Stimulated activated naive CD8-positive, alpha-beta T cell treated with anti-CD3 and anti-CD28 coated beads, Interleukin-15, amount 100 ng/mL, for 72 hours (primary cell): ENCODE results near the gene KLK10.

Source experiments
- ATAC-seq: fragments of 150-1000 bp; cut with Tn5 transposase; 2 replicates; pipeline ENCODE4 v1.10.0; 2021; ENCODE audit warnings: mild to moderate bottlenecking, moderate library complexity
- DNase-seq, 2 donors: peaks; one replicate each; pipeline ENCODE4 v3.0.0; 2021 to 2022
- H3K27ac Mint-ChIP-seq, 2 donors: one replicate each; pipeline ENCODE4 v1.8.0; 2022; ENCODE audit warnings: mild to moderate bottlenecking in 2 of 2, mixed read lengths in 2 of 2, moderate library complexity in 2 of 2
- H3K27me3 Mint-ChIP-seq: one replicate; pipeline ENCODE4 v1.8.0; 2022; ENCODE audit warnings: mixed read lengths
- H3K4me1 Mint-ChIP-seq: one replicate; pipeline ENCODE4 v1.8.0; 2022; ENCODE audit warnings: mild to moderate bottlenecking, mixed read lengths
- H3K4me3 Mint-ChIP-seq, 2 donors: one replicate each; pipeline ENCODE4 v1.8.0; 2022; ENCODE audit warnings: mild to moderate bottlenecking in 2 of 2, mixed read lengths in 2 of 2, moderate library complexity in 1 of 2
- H3K9me3 Mint-ChIP-seq, 2 donors: one replicate each; pipeline ENCODE4 v1.8.0; 2022; ENCODE audit warnings: mixed read lengths in 2 of 2

The KLK10 gene

GRCh38 chr19:51015691-51016267, 3.7 kb downstream of the KLK10 start:
- peaks cover 82% of the 10 kb centered on the region for H3K27me3 Mint-ChIP-seq
- DNase-seq (no peak), ATAC-seq (no peak)
- H3K4me1 Mint-ChIP-seq: peaks cover 37% of the 10 kb centered on the region
- H3K9me3 Mint-ChIP-seq: no peaks in the 10 kb centered on the region
- no peak overlapping the region for H3K27ac Mint-ChIP-seq
- no peak overlapping the region for H3K4me3 Mint-ChIP-seq

- no peak overlapping the region for H3K27ac Mint-ChIP-seq
- H3K4me3 Mint-ChIP-seq: no peak overlapping the region
- ATAC-seq (no peak), DNase-seq (no peak)
- peaks cover 26% of the 10 kb centered on the region for H3K4me1 Mint-ChIP-seq
- H3K27me3 Mint-ChIP-seq: peaks cover 82% of the 10 kb centered on the region
- H3K9me3 Mint-ChIP-seq: no peaks in the 10 kb centered on the region
These were observed 5.3 kb downstream of the KLK10 start for GRCh38 chr19:51014242-51014641.

DNA sequence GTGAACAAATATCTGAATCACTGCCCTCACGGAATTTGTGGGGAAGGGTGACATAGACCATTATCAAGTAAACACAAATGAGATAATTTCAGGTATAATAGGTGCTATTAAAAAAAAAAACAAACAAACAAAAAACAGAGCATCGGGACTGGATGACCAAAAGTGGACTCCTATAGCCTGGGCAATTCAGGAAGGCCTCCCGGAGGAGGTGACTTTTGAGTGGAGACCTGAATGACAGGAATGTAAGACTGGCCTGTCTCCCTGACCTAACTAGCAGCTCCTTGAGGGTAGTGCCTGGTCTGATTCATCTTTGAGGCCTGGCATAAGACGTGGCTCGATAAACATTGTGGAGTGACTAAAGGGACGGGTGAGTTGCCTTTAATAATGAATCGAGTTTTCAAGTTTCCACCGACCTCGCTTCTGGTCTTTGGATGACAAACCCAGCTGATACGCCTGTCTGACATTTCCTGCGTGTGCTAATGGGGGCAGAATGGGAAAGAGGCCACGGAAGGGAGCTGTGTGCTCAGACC, 6.8 kb downstream of the KLK10 start:
- DNase-seq: no peak
- H3K27ac Mint-ChIP-seq: no peak overlapping the region
- no peak for ATAC-seq
- no peaks in the 10 kb centered on the region for H3K9me3 Mint-ChIP-seq
- H3K4me1 Mint-ChIP-seq: peaks cover 11% of the 10 kb centered on the region
- H3K27me3 Mint-ChIP-seq: peaks cover 74% of the 10 kb centered on the region
- no peak overlapping the region for H3K4me3 Mint-ChIP-seq

- DNase-seq: no peak
- Mint-ChIP-seq H3K4me1 (no peaks in the 10 kb centered on the region), H3K27ac (no peak overlapping the region), H3K4me3 (no peak overlapping the region), H3K27me3 (peaks cover 57% of the 10 kb centered on the region), H3K9me3 (no peaks in the 10 kb centered on the region)
- no peak for ATAC-seq
These were observed 9.3 kb downstream of the KLK10 start for GRCh38 chr19:51010066-51010795.

GRCh38 chr19:51009061-51009891, 10.2 kb downstream of the KLK10 start:
- Mint-ChIP-seq H3K27ac (no peak overlapping the region), H3K27me3 (peaks cover 55% of the 10 kb centered on the region), H3K4me3 (no peak overlapping the region), H3K9me3 (no peaks in the 10 kb centered on the region), H3K4me1 (no peaks in the 10 kb centered on the region)
- DNase-seq (no peak), ATAC-seq (no peak)

DNA sequence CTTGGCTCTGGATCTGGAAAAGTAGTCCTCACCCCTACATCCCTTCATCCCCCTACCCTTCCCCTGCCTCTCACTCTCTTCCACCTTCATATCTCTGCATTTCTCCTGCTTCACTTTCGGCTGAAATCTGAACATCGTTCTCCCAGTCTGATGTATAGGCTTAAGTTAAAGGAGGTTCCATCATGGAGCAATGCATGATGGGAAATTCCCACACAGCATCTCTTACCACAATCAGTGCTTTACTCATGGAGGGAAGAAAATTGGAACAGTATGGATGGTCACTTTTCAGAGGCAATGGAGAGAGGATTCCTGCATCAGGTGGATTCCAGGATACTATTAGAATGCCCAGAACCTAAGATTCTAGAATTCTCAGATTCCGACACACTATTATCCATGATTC, 12.0 kb downstream of the KLK10 start:
- Mint-ChIP-seq H3K4me1 (no peaks in the 10 kb centered on the region), H3K9me3 (no peaks in the 10 kb centered on the region), H3K27ac (no peak overlapping the region), H3K4me3 (no peak overlapping the region), H3K27me3 (peaks cover 59% of the 10 kb centered on the region)
- no peak for DNase-seq
- no peak for ATAC-seq

DNA sequence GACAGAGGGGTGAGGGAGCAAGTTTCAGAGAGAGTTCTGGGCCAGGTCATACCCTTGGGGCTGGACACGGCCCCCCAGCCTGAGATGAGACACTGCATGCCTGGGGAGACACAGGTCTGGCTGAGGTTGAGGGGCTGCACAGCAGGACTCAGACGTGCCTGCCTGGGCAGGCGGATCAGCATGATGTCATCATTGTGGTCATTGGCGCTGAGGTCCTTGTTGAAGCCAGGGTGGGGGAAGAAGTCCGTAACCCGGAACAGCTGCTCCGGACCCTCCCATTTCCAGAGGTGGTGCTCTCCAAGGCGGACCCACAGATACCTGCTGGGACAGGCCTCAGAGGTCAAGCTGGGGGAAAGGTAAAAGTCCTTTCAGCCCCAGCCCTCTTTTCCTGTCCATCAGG, 13.1 kb downstream of the KLK10 start:
- Mint-ChIP-seq H3K4me1 (no peaks in the 10 kb centered on the region), H3K27ac (no peak overlapping the region), H3K4me3 (no peak overlapping the region), H3K27me3 (peaks cover 70% of the 10 kb centered on the region), H3K9me3 (no peaks in the 10 kb centered on the region)
- ATAC-seq (no peak), DNase-seq (no peak)

- no peak for ATAC-seq
- H3K9me3 Mint-ChIP-seq: no peaks in the 10 kb centered on the region
- no peak for DNase-seq
- H3K27ac Mint-ChIP-seq: no peak overlapping the region
- H3K4me1 Mint-ChIP-seq: no peaks in the 10 kb centered on the region
- H3K27me3 Mint-ChIP-seq: peaks cover 71% of the 10 kb centered on the region
- no peak overlapping the region for H3K4me3 Mint-ChIP-seq
These were observed 14.3 kb downstream of the KLK10 start for GRCh38 chr19:51005248-51005647.

DNA sequence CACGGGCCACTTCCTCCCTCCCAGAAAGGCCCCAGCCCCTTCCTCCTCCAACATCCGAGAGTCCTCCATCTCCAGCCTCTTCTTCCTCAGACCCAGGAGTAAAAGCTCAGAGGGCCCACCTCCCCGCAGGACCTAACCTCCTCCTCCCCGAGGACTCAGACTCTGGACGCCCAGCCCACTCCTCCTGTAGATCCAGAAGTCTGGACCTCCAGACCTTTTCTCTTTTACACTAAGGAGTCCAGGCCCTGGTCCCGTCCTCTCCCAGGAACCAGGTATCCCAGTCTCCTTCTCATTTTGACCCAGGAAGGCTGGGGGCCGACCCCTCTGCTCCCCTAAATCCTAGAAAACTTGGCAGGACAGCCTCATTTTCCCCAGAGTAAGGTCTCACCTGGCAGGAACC, 16.2 kb downstream of the KLK10 start:
- DNase-seq: no peak
- no peak for ATAC-seq
- Mint-ChIP-seq H3K27ac (no peak overlapping the region), H3K4me1 (no peaks in the 10 kb centered on the region), H3K4me3 (no peak overlapping the region), H3K9me3 (no peaks in the 10 kb centered on the region), H3K27me3 (peaks cover 70% of the 10 kb centered on the region)

DNA sequence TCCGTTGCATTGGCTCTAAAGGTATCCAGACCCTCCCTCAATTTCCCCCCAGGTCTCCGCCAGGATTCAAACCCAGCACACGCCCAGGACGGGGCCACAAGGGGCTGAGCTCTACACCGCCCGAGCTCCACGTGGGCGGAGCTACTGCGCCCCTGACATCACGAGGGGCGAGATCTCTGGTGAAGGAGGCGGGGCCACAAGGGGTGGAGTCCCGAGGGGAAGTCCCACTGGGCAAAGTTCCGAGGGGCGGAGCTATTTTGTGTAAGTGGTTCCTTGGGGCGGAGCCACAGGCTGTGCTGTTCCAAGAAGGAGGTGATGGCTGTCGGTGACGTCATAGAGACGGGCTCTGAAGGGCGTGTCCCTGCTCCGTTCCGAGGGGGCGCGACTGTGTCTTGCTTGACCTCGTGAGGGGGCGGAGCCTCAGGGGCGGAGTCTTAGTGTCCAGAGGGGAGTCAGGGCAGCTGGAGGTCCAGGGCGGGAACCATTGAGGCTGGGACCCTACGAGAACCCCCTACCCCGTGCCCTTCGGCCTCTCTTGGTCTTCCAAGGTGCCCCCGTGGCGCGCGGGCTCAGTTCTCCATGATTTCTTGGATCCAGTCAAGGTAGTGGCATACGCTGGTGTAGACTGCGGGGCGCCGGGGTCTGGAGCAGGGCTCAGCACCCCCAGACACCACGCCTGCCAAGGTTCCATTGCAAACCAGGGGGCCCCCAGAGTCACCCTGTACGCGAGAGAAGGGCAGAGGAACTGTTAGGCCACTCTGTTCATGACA, 16.8 kb downstream of the KLK10 start:
- DNase-seq (peak in 1 of 2 donors; percentile 29), ATAC-seq (peak; percentile 28)
- no peak overlapping the region for H3K4me3 Mint-ChIP-seq
- H3K9me3 Mint-ChIP-seq: no peaks in the 10 kb centered on the region
- peaks cover 76% of the 10 kb centered on the region for H3K27me3 Mint-ChIP-seq
- no peaks in the 10 kb centered on the region for H3K4me1 Mint-ChIP-seq
- no peak overlapping the region for H3K27ac Mint-ChIP-seq

GRCh38 chr19:51002089-51002532, 17.4 kb downstream of the KLK10 start:
- DNase-seq (no peak), ATAC-seq (no peak)
- Mint-ChIP-seq H3K27ac (no peak overlapping the region), H3K4me1 (no peaks in the 10 kb centered on the region), H3K4me3 (no peak overlapping the region), H3K9me3 (no peaks in the 10 kb centered on the region), H3K27me3 (peaks cover 76% of the 10 kb centered on the region)

- Mint-ChIP-seq H3K4me3 (no peak within 1 kb of the TSS), H3K27me3 (peaks cover 75% of the 10 kb centered on the region), H3K27ac (no peak within 1 kb of the TSS), H3K4me1 (no peaks in the 10 kb centered on the region), H3K9me3 (no peaks in the 10 kb centered on the region)
- ATAC-seq (no peak), DNase-seq (no peak)
These were observed 18.0 kb downstream of the KLK10 start, which contains the start of gene KLK8 for GRCh38 chr19:51001515-51001914. Gene KLK8 (minus strand): TSS chr19:51001604. CDS start chr19:51001167, 437 bp downstream.

GRCh38 chr19:51000981-51001380, 18.5 kb downstream of the KLK10 start:
- DNase-seq: no peak
- H3K27me3 Mint-ChIP-seq: peaks cover 70% of the 10 kb centered on the region

GRCh38 chr19:51000426-51000825, 19.1 kb downstream of the KLK10 start:
- H3K27ac Mint-ChIP-seq: no peak overlapping the region
- DNase-seq: no peak
- no peaks in the 10 kb centered on the region for H3K4me1 Mint-ChIP-seq

More at GRCh38 chr19:51000981-51001380, 18.5 kb downstream of the KLK10 start:
- Mint-ChIP-seq H3K27ac (no peak overlapping the region), H3K4me1 (no peaks in the 10 kb centered on the region), H3K4me3 (no peak overlapping the region), H3K9me3 (no peaks in the 10 kb centered on the region)
- no peak for ATAC-seq

DNA sequence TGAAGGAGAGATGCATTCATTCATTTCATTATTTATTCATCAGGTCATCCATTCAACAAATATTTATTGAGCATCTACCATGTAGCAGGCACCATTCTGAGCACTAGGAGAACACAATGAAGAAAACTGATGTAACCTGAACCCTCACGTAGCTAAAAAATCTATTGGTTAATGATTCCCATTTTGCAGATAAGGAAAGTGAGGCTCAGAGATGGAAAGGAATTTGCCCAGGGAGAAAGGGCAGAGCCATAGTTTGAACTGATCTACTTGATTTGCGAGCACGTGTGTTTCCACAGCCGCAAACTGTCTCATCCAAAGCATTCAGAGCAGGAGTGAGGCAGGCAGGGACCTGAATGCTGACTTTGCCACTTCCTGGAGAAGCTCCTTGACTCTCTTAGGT, 20.8 kb downstream of the KLK10 start:
- ATAC-seq: no peak
- H3K4me1 Mint-ChIP-seq: no peaks in the 10 kb centered on the region
- H3K9me3 Mint-ChIP-seq: no peaks in the 10 kb centered on the region
- DNase-seq: no peak
- no peak overlapping the region for H3K4me3 Mint-ChIP-seq
- no peak overlapping the region for H3K27ac Mint-ChIP-seq
- peaks cover 56% of the 10 kb centered on the region for H3K27me3 Mint-ChIP-seq

More at GRCh38 chr19:51000426-51000825, 19.1 kb downstream of the KLK10 start:
- no peak overlapping the region for H3K4me3 Mint-ChIP-seq
- no peaks in the 10 kb centered on the region for H3K9me3 Mint-ChIP-seq
- peaks cover 68% of the 10 kb centered on the region for H3K27me3 Mint-ChIP-seq
- ATAC-seq: no peak
